Loucy (cell line): ENCODE results near the gene HLF.

ENCODE experiments used
- H2AFZ ChIP-seq: fragments of 200-600 bp; sonication (generic); 2 replicates; pipeline ENCODE4 v1.6.0; 2016; ENCODE audit warnings: antibody characterized with exemption, mild to moderate bottlenecking, low read length, moderate library complexity
- H3F3A ChIP-seq: fragments of 200-600 bp; 2 replicates; pipeline ENCODE4 v1.6.0; 2016; ENCODE audit warnings: antibody characterized with exemption, low read depth, mild to moderate bottlenecking
- H3K27me3 ChIP-seq: fragments of 200-600 bp; sonication (generic); 2 replicates; pipeline ENCODE4 v1.6.1; 2014; ENCODE audit warnings: low read length, mild to moderate bottlenecking; ENCODE audit not compliant: insufficient read depth, poor library complexity, severe bottlenecking
- H3K36me3 ChIP-seq: fragments of 200-600 bp; sonication (generic); 2 replicates; pipeline ENCODE4 v1.6.1; 2016; ENCODE audit warnings: low read length; ENCODE audit not compliant: insufficient read depth
- H3K4me1 ChIP-seq: fragments of 200-600 bp; sonication (generic); 2 replicates; pipeline ENCODE4 v1.5.1; 2014; ENCODE audit warnings: low read length, mild to moderate bottlenecking; ENCODE audit not compliant: insufficient read depth, poor library complexity, severe bottlenecking
- H3K4me2 ChIP-seq: fragments of 200-600 bp; sonication (generic); 2 replicates; pipeline ENCODE4 v1.6.0; 2014; ENCODE audit warnings: antibody characterized with exemption, low read length, low read depth, mild to moderate bottlenecking; ENCODE audit not compliant: poor library complexity, severe bottlenecking
- H3K4me3 ChIP-seq: fragments of 200-600 bp; sonication (generic); 2 replicates; pipeline ENCODE4 v1.5.1; 2014; ENCODE audit warnings: low read length, mild to moderate bottlenecking, mixed read lengths; ENCODE audit not compliant: poor library complexity, severe bottlenecking
- H3K79me2 ChIP-seq: fragments of 200-600 bp; sonication (generic); 2 replicates; pipeline ENCODE4 v1.6.1; 2014; ENCODE audit warnings: low read length; ENCODE audit not compliant: insufficient read depth
- H3K9ac ChIP-seq: fragments of 200-600 bp; sonication (generic); 2 replicates; pipeline ENCODE4 v1.6.0; 2014; ENCODE audit warnings: mild to moderate bottlenecking, low read depth, low read length, moderate library complexity; ENCODE audit not compliant: poor library complexity, severe bottlenecking
- H3K9me2 ChIP-seq: fragments of 200-600 bp; sonication (generic); replicated peaks from 2 replicates; pipeline ENCODE4 v1.6.1; 2016; ENCODE audit warnings: low read depth, low read length, mixed read lengths
- H3K9me3 ChIP-seq: fragments of 200-600 bp; sonication (generic); 2 replicates; pipeline ENCODE4 v1.6.1; 2014; ENCODE audit warnings: mild to moderate bottlenecking, antibody characterized with exemption, low read length, low read depth; ENCODE audit not compliant: insufficient read depth
- H4K20me1 ChIP-seq: fragments of 200-600 bp; sonication (generic); 2 replicates; pipeline ENCODE4 v1.6.0; 2014; ENCODE audit warnings: antibody characterized with exemption, low read length, mild to moderate bottlenecking; ENCODE audit not compliant: insufficient read depth, poor library complexity, severe bottlenecking
- EZH2phosphoT487 ChIP-seq: fragments of 200-600 bp; IDR thresholded peaks from 2 replicates; pipeline ENCODE4 v1.6.1; 2018; ENCODE audit warnings: antibody characterized with exemption, mild to moderate bottlenecking, moderate library complexity, borderline replicate concordance
- TF ChIP-seq, protein P1 (sequence below): fragments of 200-600 bp; sonication (generic); conservative IDR thresholded peaks from 2 replicates; pipeline ENCODE4 v1.5.1; 2014; ENCODE audit warnings: mild to moderate bottlenecking, antibody characterized with exemption, low read length

HLF gene

DNA sequence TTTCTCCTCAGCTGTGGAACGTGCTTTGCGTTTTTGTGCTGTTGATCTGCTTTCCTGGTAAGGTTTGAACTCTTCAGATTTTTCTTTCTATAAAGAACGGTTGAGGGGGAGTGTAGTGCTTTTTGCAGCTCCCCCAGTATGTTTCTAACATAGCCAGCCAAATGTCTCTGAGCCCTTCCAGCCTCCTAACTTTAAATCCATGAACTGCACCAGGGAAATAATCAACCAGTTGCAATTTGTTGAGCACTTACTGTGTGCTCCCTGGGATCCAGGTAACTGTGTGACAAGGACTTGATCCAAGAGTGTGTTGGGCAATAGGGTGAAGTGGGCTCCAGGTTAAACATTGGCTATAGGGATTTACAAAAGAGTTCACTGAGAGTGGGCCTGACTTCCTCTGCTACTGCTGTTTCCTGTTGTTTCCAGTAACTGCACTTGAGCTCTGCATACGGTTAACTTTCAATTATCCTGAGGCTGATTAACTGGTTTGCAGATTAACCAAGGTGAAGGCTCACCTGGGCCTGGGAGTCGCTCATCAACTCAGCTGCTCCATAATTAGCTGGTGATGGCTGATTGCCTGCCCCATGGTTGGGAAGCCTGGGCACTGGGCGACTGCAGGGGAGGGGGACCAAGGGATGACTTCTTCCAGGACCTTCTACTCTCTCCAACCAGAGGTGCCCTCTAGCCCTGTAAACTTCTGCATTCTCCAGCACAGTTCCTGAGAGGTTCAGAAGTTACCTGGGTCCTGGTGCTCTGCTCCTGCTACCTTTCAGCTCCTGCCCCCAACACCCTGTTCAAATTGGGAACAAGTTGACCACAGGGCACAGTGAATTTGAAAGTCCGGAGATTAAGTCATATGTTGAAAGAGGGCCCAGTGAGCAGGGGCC is 19.5 kb downstream of the HLF start:
- Histone ChIP-seq H3K4me1 (peaks cover 10% of the 10 kb centered on the region), H3K79me2 (no peaks in the 10 kb centered on the region), H3K27me3 (no peaks in the 10 kb centered on the region), H2AFZ (0 out of 2 replicates have a peak overlapping the region, but pooled peaks have one; percentile 43), H3K36me3 (no peaks in the 10 kb centered on the region), H3K4me3 (no peak overlapping the region), H3K9ac (no peak overlapping the region), H4K20me1 (no peaks in the 10 kb centered on the region), H3K9me3 (no peaks in the 10 kb centered on the region), H3F3A (no peaks in the 10 kb centered on the region), H3K9me2 (no peaks in the 10 kb centered on the region), H3K4me2 (peak overlapping the region; percentile 0)
- no peak for TF ChIP-seq EZH2phosphoT487
- TF ChIP-seq, protein P1, sequence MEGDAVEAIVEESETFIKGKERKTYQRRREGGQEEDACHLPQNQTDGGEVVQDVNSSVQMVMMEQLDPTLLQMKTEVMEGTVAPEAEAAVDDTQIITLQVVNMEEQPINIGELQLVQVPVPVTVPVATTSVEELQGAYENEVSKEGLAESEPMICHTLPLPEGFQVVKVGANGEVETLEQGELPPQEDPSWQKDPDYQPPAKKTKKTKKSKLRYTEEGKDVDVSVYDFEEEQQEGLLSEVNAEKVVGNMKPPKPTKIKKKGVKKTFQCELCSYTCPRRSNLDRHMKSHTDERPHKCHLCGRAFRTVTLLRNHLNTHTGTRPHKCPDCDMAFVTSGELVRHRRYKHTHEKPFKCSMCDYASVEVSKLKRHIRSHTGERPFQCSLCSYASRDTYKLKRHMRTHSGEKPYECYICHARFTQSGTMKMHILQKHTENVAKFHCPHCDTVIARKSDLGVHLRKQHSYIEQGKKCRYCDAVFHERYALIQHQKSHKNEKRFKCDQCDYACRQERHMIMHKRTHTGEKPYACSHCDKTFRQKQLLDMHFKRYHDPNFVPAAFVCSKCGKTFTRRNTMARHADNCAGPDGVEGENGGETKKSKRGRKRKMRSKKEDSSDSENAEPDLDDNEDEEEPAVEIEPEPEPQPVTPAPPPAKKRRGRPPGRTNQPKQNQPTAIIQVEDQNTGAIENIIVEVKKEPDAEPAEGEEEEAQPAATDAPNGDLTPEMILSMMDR = no peak

DNA sequence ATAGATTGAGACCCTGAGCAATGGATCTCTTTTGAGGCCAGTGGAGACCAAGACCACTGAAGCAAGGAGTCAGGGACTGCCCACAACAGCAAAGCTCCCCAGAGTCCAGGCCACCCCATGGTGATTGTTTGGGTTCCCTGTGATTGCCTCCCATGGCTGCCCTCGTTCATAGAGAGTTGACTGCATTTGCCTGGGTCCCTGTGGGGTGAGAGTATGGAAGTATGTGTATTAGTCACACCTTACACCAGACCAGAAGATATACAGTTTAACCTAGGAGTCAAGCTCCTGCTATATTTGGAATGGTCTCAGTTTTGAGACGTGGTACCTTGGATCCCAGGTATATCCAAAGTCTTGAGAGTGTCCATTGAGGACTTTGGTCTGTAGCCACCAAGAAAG is 20.2 kb downstream of the HLF start:
- Histone ChIP-seq H3K79me2 (no peaks in the 10 kb centered on the region), H3K36me3 (no peaks in the 10 kb centered on the region), H3K9me3 (no peaks in the 10 kb centered on the region), H3K9ac (no peak overlapping the region), H3F3A (no peaks in the 10 kb centered on the region), H3K4me1 (peaks cover 10% of the 10 kb centered on the region), H2AFZ (no peak overlapping the region), H4K20me1 (no peaks in the 10 kb centered on the region), H3K4me3 (no peak overlapping the region), H3K9me2 (no peaks in the 10 kb centered on the region), H3K27me3 (no peaks in the 10 kb centered on the region), H3K4me2 (no peak overlapping the region)
- TF ChIP-seq, protein P1 = no peak
- no peak for TF ChIP-seq EZH2phosphoT487

DNA sequence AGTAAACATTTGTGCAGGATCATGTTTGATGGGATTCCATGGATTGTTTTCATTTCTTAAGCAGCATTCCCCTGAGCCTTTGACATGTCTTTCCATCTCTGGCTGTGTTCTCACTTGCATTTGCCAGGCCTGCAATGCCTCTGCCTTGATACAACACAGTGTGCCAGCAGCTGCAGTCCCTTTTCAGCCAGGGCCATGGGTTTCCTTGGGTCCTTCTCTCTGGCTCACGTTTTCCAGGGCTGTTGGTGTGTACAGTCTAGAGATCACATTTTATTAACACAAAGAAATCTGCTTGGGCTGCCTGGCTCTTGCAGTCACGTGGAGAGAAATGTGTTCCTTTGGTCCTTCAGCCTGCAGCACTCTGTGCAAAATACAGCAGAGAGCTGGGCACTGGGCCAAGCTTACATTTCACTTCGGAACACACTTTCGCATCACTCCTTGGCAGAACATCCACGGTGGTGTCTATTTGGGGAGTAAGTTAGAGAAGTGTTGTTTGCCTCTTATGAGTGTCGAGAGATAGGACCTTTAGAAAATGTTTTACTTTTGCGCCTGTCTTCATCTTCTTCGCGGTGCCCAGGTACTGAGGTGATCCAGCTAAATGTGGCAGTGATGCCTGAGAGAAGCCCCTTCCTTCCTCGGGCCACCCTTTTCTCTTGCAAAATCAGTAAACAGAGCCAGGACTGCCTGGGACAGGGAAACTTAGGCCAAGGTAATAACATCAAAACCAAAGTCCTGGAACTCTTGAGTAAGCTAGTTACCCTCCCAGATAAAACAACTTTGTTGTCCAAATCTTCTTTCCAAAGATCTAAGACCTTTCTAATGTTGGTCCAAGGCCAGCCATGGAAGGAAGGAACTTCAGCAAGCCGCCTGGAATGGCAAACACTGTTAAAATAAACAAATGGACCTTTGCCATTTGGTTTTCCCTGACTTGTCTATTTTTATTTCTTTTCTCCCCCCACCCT is 20.9 kb downstream of the HLF start:
- Histone ChIP-seq H3K4me2 (no peak overlapping the region), H3K79me2 (no peaks in the 10 kb centered on the region), H3K27me3 (no peaks in the 10 kb centered on the region), H3K9me2 (no peaks in the 10 kb centered on the region), H3K36me3 (no peaks in the 10 kb centered on the region), H3K4me1 (peaks cover 10% of the 10 kb centered on the region), H3K9me3 (no peaks in the 10 kb centered on the region), H2AFZ (no peak overlapping the region), H3K4me3 (no peak overlapping the region), H3F3A (no peaks in the 10 kb centered on the region), H4K20me1 (no peaks in the 10 kb centered on the region), H3K9ac (no peak overlapping the region)
- TF ChIP-seq EZH2phosphoT487 = no peak
- TF ChIP-seq, protein P1 = no peak
